Activated CD8-positive, alpha-beta T cell treated with anti-CD3 and anti-CD28 coated beads, Interleukin-2, amount 10 ng/mL, durations not matched to agents 7 days and 5 days (primary cell): ENCODE measurements around the gene AKAP13. TPM values are rescaled to one million over a fixed set of nuclear protein-coding genes. Genes with fewer than 3 reads are reported as not detected.

ENCODE experiments used
- ATAC-seq: fragments of 150-1000 bp; cut with Tn5 transposase; one replicate; pipeline ENCODE4 v1.10.0; 2021; ENCODE audit warnings: moderate library complexity
- CTCF ChIA-PET: fragments of 350-600 bp; sonication (Branson Sonifier 250); formaldehyde crosslinking; loops from one replicate; lab custom pipeline; 2021; ENCODE audit warnings: antibody characterized with exemption; lab: Charles Lee
- POLR2A ChIA-PET: fragments of 350-600 bp; sonication (Branson Sonifier 250); formaldehyde crosslinking; loops from one replicate; lab custom pipeline; 2021; ENCODE audit warnings: antibody characterized with exemption; lab: Charles Lee
- DNase-seq: peaks from one replicate; pipeline ENCODE4 v3.0.0-alpha.2; 2020
- H3K27ac Mint-ChIP-seq: one replicate; pipeline ENCODE4 v1.8.0; 2021; ENCODE audit warnings: mild to moderate bottlenecking, mixed read lengths
- H3K27me3 Mint-ChIP-seq: one replicate; pipeline ENCODE4 v1.8.0; 2021; ENCODE audit warnings: low read depth, mixed read lengths
- H3K36me3 Mint-ChIP-seq: one replicate; pipeline ENCODE4 v1.8.0; 2021; ENCODE audit warnings: low read depth, mixed read lengths
- H3K4me1 Mint-ChIP-seq: one replicate; pipeline ENCODE4 v1.8.0; 2021; ENCODE audit warnings: low read depth, mixed read lengths
- H3K4me3 Mint-ChIP-seq: one replicate; pipeline ENCODE4 v1.8.0; 2021; ENCODE audit warnings: mild to moderate bottlenecking, mixed read lengths
- H3K9me3 Mint-ChIP-seq: one replicate; pipeline ENCODE4 v1.8.0; 2022; ENCODE audit warnings: mixed read lengths; ENCODE audit not compliant: insufficient read depth
- total RNA-seq, 2 experiments: library from RNA; stranded (reverse); gene quantifications; one replicate each; pipeline ENCODE4 v1.2.3, GENCODE V29; 2021

The AKAP13 gene
- total RNA-seq, 2 experiments from 2014 or later = 112 to 117 TPM

DNA sequence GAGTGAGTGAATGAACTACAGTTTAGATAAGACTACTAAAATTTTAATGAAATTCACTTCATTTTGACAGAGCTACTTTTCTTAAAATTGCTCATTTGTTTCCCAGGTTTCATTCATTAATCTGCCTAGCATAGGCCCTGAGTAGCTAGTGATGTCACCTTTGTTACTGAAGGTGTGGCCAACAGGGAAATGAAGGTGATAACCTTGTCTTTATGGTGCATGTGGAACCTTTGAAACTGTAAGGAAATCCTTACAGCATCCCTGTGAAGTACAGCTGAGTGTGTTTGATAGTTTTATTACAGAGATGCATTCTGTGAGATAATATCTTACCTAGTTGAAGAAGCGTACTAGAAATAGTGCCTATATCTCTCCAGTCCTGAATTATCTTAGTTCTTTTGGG lies 112.9 kb downstream of the AKAP13 start:
- ChIA-PET CTCF (interaction anchor here (1.0 to 2.6 kb wide), 3 partner anchors 10 to 162 kb away, joined by 3 to 15 read pairs (median 5); no protein-coding TSS in a partner anchor), POLR2A (no interaction called here)
- DNase-seq (no peak), ATAC-seq (no peak)
- peaks cover 21% of the 10 kb centered on the region for H3K4me1 Mint-ChIP-seq
- no peak overlapping the region for H3K4me3 Mint-ChIP-seq
- no peaks in the 10 kb centered on the region for H3K9me3 Mint-ChIP-seq
- H3K36me3 Mint-ChIP-seq = peaks cover under 1% of the 10 kb centered on the region
- no peak overlapping the region for H3K27ac Mint-ChIP-seq
- H3K27me3 Mint-ChIP-seq = no peaks in the 10 kb centered on the region

DNA sequence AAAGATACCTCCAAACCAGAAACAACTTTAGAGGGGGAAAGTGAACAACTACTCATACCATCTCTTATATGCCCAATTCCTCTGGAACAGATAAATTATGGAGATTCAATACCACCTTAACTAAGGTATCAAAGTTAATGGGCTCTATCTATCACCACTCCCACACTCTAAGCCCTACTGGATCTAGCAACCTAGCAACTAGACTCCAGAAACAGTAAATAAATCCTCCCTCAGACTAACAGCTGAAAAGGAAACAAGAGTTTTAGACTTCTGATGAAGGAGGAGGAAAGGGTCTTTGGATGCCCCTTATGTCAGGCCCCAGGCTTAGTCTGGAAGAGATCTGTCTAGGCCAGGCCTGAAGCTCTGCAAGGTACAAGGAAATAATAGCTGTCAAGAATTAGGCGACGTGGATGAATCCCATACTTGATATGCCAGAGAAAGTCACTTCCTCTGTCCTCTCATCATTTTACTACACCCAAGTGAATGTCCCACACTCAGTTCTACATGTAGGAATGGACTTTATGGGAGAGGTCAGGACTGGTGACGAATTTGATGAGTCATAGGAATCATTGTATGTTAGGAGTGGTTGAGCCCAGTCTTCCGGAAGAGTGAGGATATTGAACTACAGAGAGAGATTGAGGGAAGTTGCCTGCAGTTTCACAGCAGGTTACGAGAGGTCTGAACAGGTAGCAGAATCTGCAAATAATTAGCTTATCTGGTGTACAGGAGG lies 113.8 kb downstream of the AKAP13 start:
- ChIA-PET CTCF (interaction anchor here (1.5 to 2.6 kb wide), 3 partner anchors 10 to 168 kb away, joined by 4 to 15 read pairs (median 5); no protein-coding TSS in a partner anchor), POLR2A (interaction anchor here (0.7 kb wide), 1 partner anchor 54 kb away, joined by 3 read pairs; no protein-coding TSS in a partner anchor)
- H3K27ac Mint-ChIP-seq = no peak overlapping the region
- H3K4me3 Mint-ChIP-seq = no peak overlapping the region
- peaks cover 13% of the 10 kb centered on the region for H3K4me1 Mint-ChIP-seq
- H3K9me3 Mint-ChIP-seq = no peaks in the 10 kb centered on the region
- no peak for ATAC-seq
- no peaks in the 10 kb centered on the region for H3K36me3 Mint-ChIP-seq
- no peaks in the 10 kb centered on the region for H3K27me3 Mint-ChIP-seq
- DNase-seq = no peak

DNA sequence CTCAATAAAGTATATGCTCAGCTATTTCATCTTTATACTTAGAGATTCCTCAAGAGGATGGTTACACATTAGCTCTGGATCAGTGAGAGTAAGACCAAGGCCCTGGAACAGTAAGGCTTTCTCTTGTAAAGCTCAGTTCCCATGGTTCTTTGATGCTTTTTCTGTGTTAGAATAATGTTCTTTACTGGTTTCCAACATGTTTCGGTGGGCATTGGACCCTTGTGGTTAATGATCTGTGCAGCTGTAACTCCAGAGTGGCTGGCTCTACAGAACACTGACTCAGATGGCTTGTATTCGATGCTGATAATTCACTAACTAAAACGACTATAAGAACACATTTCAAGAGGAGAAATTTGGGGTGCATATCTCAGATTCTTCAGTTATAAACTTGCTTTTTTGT lies 114.7 kb downstream of the AKAP13 start:
- POLR2A ChIA-PET = no interaction called here
- H3K4me1 Mint-ChIP-seq = peaks cover 6% of the 10 kb centered on the region
- no peak overlapping the region for H3K27ac Mint-ChIP-seq
- no peaks in the 10 kb centered on the region for H3K27me3 Mint-ChIP-seq
- CTCF ChIA-PET = interaction anchor here (1.5 to 2.6 kb wide), 2 partner anchors 9 to 169 kb away, joined by 4 to 15 read pairs; no protein-coding TSS in a partner anchor
- H3K36me3 Mint-ChIP-seq = no peaks in the 10 kb centered on the region
- H3K9me3 Mint-ChIP-seq = no peaks in the 10 kb centered on the region
- DNase-seq (no peak), ATAC-seq (no peak)
- H3K4me3 Mint-ChIP-seq = no peak overlapping the region

DNA sequence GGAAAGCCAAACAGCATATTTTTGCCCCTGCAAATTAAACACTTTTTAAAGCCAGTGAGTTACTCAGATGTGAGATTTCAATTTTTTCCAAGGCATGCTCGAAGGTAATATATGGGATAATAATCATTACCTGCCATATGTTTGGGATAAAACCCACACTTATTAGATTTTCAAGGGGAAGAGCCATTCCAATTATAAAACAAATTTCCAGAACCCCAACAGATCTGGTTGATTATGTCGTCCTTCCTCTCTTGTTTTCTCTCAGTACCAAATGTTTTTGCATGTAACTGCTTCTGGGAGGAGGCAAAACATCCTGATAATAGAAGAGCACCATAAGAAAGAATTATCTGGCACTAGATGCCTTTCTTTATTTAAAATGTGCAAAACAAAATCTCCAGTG lies 115.1 kb downstream of the AKAP13 start:
- no peak for ATAC-seq
- CTCF ChIA-PET = interaction anchor here (1.5 kb wide), 1 partner anchor 169 kb away, joined by 4 read pairs; no protein-coding TSS in a partner anchor

DNA sequence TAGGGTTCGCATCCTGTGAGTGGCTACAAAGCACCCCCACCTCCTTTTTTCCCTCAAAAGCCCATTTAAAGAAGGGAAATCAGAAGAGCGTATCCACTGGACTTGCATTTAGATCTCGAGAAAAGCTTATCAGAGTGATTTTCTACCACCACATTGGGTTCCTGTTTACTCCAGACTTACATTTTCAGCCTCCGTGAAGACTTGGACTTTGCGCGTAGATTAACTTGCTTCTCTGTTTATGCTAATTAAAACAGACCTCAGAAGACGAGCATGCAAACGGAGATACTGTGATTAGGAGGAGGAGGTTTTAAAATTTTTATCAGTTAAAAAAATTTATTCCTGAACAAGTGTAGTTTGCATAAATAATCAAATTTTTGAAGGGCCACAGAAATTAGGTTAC lies 115.7 kb downstream of the AKAP13 start:
- DNase-seq (no peak), ATAC-seq (no peak)
- ChIA-PET CTCF (interaction anchor here (1.5 kb wide), 1 partner anchor 200 kb away, joined by 5 read pairs; no protein-coding TSS in a partner anchor), POLR2A (no interaction called here)
- no peak overlapping the region for H3K4me3 Mint-ChIP-seq
- H3K27me3 Mint-ChIP-seq = no peaks in the 10 kb centered on the region
- no peaks in the 10 kb centered on the region for H3K4me1 Mint-ChIP-seq
- no peaks in the 10 kb centered on the region for H3K36me3 Mint-ChIP-seq
- no peak overlapping the region for H3K27ac Mint-ChIP-seq
- no peaks in the 10 kb centered on the region for H3K9me3 Mint-ChIP-seq

More for the DNA sequence above, 115.1 kb downstream of the AKAP13 start:
- Mint-ChIP-seq H3K27me3 (no peaks in the 10 kb centered on the region), H3K27ac (no peak overlapping the region), H3K9me3 (no peaks in the 10 kb centered on the region), H3K4me1 (peaks cover 2% of the 10 kb centered on the region), H3K4me3 (no peak overlapping the region), H3K36me3 (no peaks in the 10 kb centered on the region)
- POLR2A ChIA-PET = no interaction called here
- DNase-seq = no peak

DNA sequence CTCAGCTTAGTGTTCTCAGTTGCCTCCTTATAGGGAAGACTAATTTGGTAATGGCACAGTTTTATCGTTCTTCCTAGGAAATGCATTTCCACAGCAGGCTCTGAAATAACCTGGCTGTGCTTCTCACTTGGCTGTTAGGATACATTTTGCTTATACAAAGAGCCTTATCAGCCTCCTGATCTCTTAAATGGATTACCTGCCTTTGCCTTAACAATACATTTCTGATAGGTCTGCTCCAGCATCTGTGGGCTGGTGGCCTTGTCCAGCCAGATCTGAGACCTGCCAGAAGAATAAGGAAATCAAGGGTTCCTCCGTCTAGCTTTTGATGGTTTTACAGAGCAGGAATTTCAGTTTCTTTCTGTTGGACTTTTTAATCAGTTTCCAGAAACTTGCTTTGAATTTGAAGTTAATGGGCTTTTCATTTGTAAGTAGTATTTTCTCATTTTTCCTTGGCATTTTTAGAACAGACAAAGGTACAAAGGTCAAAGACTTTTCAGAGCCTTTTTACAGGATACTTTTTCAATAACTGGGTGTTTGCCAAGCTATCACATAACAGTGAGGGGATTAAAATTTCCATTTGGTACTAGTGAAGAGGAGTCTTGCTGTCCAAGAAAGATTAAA lies 116.3 kb downstream of the AKAP13 start:
- no peak for DNase-seq
- POLR2A ChIA-PET = no interaction called here

DNA sequence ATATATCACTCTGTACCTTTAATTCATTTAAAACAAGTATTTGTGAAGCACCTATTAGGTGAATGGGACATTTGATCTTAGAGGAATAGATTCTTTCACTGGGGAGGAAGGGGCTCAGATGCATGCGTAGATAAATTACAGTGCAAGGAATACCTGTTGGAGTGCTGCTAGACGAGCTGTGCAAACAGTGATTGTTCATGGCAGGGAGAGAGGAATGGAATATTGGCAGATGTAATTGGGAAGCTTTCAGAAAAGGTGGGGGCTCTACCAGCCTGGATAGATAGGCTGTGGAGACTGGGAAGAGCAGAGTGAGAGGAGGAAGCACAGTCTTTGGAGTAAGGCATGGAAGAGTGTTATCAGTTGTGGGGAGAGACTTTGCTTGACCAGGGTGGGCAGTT lies 116.8 kb downstream of the AKAP13 start:
- no peak overlapping the region for H3K27ac Mint-ChIP-seq
- CTCF ChIA-PET = interaction anchor here (0.7 to 1.5 kb wide), 4 partner anchors 13 to 201 kb away, joined by 3 to 5 read pairs (median 3); no protein-coding TSS in a partner anchor
- peaks cover 3% of the 10 kb centered on the region for H3K4me1 Mint-ChIP-seq
- no peaks in the 10 kb centered on the region for H3K27me3 Mint-ChIP-seq
- H3K4me3 Mint-ChIP-seq = no peak overlapping the region
- DNase-seq (no peak), ATAC-seq (no peak)
- POLR2A ChIA-PET = interaction anchor here (0.7 kb wide), 1 partner anchor 28 kb away, joined by 3 read pairs; no protein-coding TSS in a partner anchor
- H3K9me3 Mint-ChIP-seq = no peaks in the 10 kb centered on the region
- H3K36me3 Mint-ChIP-seq = no peaks in the 10 kb centered on the region

More for the DNA sequence above, 116.3 kb downstream of the AKAP13 start:
- H3K4me1 Mint-ChIP-seq = peaks cover under 1% of the 10 kb centered on the region
- no peaks in the 10 kb centered on the region for H3K27me3 Mint-ChIP-seq
- no peak overlapping the region for H3K4me3 Mint-ChIP-seq
- CTCF ChIA-PET = interaction anchor here (1.5 kb wide), 1 partner anchor 200 kb away, joined by 5 read pairs; no protein-coding TSS in a partner anchor
- ATAC-seq = no peak
- no peak overlapping the region for H3K27ac Mint-ChIP-seq
- H3K9me3 Mint-ChIP-seq = no peaks in the 10 kb centered on the region
- no peaks in the 10 kb centered on the region for H3K36me3 Mint-ChIP-seq

DNA sequence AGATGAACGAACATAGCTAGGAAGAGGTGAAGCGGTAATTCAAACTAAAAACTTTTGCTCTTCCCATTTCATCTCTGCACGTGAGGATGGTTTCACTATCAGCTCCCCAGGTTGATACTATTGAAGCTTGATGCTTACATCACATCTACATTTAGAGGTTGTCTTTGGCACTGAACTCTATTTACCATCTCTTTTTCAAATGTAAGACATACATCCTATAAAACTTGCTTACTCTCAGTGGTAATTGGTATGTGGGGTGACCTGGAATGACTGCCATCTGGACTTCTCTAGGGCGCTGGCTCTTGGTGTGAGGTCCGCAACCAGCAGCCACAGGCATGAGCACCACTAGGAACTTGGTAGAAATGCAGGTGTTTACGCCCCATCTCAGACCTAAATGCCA lies 118.1 kb downstream of the AKAP13 start:
- H3K4me1 Mint-ChIP-seq = peaks cover 3% of the 10 kb centered on the region
- ATAC-seq = no peak
- ChIA-PET POLR2A (no interaction called here), CTCF (interaction anchor here (0.9 to 1.2 kb wide), 4 partner anchors 8 to 118 kb away, joined by 3 read pairs; no protein-coding TSS in a partner anchor)
- H3K4me3 Mint-ChIP-seq = no peak overlapping the region
- H3K9me3 Mint-ChIP-seq = no peaks in the 10 kb centered on the region
- H3K27ac Mint-ChIP-seq = no peak overlapping the region
- H3K27me3 Mint-ChIP-seq = no peaks in the 10 kb centered on the region
- no peaks in the 10 kb centered on the region for H3K36me3 Mint-ChIP-seq
- DNase-seq = no peak

DNA sequence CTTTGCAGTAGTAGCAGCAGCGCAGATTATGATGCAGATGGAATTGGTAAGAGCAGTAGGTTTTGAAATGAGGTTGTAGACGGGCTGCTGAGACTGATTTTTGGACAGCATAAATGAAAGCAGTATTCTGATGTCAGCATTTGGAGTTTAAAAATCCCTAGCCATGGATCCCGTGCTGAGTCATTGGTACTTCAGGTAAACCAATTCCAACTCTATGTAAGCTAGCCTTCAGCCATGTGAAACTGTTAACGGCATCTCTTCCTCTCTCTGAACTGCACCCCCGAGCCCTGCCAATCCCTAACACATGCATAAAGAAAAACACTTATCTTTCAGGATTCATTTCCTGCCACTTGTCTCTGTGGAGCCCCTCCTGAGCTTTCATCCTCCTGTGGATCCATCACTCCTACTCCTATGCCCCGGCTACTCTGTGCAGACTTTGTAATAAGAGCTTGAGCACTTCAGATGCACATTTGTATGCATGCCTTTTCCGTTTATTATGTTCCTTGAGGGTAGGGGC lies 119.0 kb downstream of the AKAP13 start:
- no peaks in the 10 kb centered on the region for H3K36me3 Mint-ChIP-seq
- H3K4me3 Mint-ChIP-seq = no peak overlapping the region
- POLR2A ChIA-PET = no interaction called here
- ATAC-seq (no peak), DNase-seq (no peak)
- no peak overlapping the region for H3K27ac Mint-ChIP-seq
- no peaks in the 10 kb centered on the region for H3K27me3 Mint-ChIP-seq
- peaks cover 3% of the 10 kb centered on the region for H3K4me1 Mint-ChIP-seq
- CTCF ChIA-PET = interaction anchor here (0.8 to 1.8 kb wide), 5 partner anchors 11 to 168 kb away, joined by 3 to 6 read pairs (median 4); no protein-coding TSS in a partner anchor
- no peaks in the 10 kb centered on the region for H3K9me3 Mint-ChIP-seq

DNA sequence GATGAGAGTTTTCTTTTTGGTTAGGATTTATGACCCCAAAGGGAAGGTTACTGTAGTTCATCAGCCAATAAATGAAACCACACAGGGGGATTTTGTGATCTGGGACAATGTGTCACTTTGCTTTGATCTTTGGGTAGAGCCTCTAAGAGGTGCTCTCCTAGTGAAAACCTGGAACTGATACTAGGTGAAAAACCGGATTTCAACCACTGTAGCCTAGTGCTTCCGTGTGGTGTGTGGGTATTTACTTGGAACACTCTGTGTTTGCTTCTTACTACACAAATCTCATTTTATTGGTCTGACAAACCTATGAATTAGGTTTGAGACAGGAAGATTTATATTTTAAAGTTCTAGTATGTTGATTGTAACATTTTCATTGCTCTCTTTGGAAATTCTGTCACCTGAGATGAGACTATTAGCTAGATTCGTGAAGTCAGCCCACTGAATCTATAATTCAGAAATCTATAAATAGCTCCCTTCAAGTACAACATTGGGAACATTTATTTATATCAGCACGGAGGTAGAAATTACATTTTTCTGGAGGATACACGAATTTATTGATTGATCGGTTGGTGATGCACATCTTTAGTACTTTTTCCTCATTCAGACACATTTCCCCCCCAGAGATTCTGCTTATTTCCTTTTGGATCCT lies 119.8 kb downstream of the AKAP13 start:
- H3K4me1 Mint-ChIP-seq = peaks cover 9% of the 10 kb centered on the region
- CTCF ChIA-PET = interaction anchor here (0.8 to 1.8 kb wide), 6 partner anchors 9 to 204 kb away, joined by 3 to 6 read pairs (median 4); no protein-coding TSS in a partner anchor
- no peaks in the 10 kb centered on the region for H3K27me3 Mint-ChIP-seq
- no peak overlapping the region for H3K27ac Mint-ChIP-seq
- POLR2A ChIA-PET = no interaction called here
- no peaks in the 10 kb centered on the region for H3K36me3 Mint-ChIP-seq
- no peak for DNase-seq
- no peaks in the 10 kb centered on the region for H3K9me3 Mint-ChIP-seq
- no peak overlapping the region for H3K4me3 Mint-ChIP-seq
- ATAC-seq = no peak

DNA sequence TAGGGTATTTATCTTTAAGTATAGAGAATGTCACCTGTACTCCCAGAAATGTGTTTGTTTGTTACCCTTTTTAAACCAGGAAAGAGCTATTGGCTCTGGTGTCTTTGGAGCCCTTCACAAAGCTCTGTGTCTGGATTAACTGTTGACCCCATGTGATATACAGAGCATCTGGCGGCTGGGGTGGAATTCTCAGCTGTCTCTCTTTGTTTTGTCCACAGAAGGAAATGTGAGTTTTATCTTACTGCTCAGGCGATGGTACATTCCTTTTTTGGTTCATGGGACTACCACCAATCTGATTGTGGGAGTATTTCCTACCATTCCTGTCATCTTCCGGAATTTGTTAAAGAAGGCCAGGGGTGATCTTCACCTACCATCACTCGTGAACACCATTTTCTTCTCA lies 120.3 kb downstream of the AKAP13 start:
- DNase-seq (no peak), ATAC-seq (no peak)
- CTCF ChIA-PET = interaction anchor here (1.0 to 1.8 kb wide), 3 partner anchors 9 to 204 kb away, joined by 4 to 6 read pairs (median 6); no protein-coding TSS in a partner anchor
- Mint-ChIP-seq H3K27ac (no peak overlapping the region), H3K36me3 (no peaks in the 10 kb centered on the region), H3K27me3 (no peaks in the 10 kb centered on the region), H3K4me3 (no peak overlapping the region), H3K9me3 (no peaks in the 10 kb centered on the region), H3K4me1 (peaks cover 10% of the 10 kb centered on the region)
- POLR2A ChIA-PET = no interaction called here
